HG03378 (cell line): ENCODE results near the gene CBX2.
"Not testable (repeated sequence)": the region's sequence is repeated elsewhere in the genome, so short reads cannot be mapped to it uniquely, and the experiment has no call there.

Experiments used
- ATAC-seq: cut with Tn5 transposase; IDR thresholded peaks from one replicate; pipeline ENCODE4 v1.9.1; 2021; ENCODE audit warnings: mild to moderate bottlenecking, moderate library complexity; ENCODE audit not compliant: unreplicated experiment

Gene CBX2

GRCh38 chr17:79742951-79743476, 34.9 kb upstream of the CBX2 start:
- ATAC-seq: no peak

GRCh38 chr17:79743614-79744013, 34.3 kb upstream of the CBX2 start:
- ATAC-seq: no peak

GRCh38 chr17:79745641-79746105, 32.3 kb upstream of the CBX2 start:
- no peak for ATAC-seq

- no peak for ATAC-seq
Measured at GRCh38 chr17:79746889-79747507, 30.9 kb upstream of the CBX2 start.

GRCh38 chr17:79747508-79748294, 30.2 kb upstream of the CBX2 start:
- ATAC-seq: no peak

GRCh38 chr17:79748295-79749099, 29.5 kb upstream of the CBX2 start:
- no peak for ATAC-seq

GRCh38 chr17:79749156-79749815, 28.7 kb upstream of the CBX2 start:
- no peak for ATAC-seq

- ATAC-seq: no peak
Measured at GRCh38 chr17:79749958-79750357, 28.0 kb upstream of the CBX2 start.

GRCh38 chr17:79750650-79751545, 27.1 kb upstream of the CBX2 start:
- ATAC-seq: no peak

GRCh38 chr17:79752175-79752574, 25.8 kb upstream of the CBX2 start:
- ATAC-seq: no peak

- ATAC-seq: no peak
Measured at GRCh38 chr17:79754370-79754769, 23.6 kb upstream of the CBX2 start.

- not testable (repeated sequence) for ATAC-seq
Measured at GRCh38 chr17:79754903-79755302, 23.0 kb upstream of the CBX2 start.

GRCh38 chr17:79755591-79755990, 22.4 kb upstream of the CBX2 start:
- no peak for ATAC-seq

GRCh38 chr17:79757140-79757745, 20.7 kb upstream of the CBX2 start:
- no peak for ATAC-seq

GRCh38 chr17:79758271-79758670, 19.7 kb upstream of the CBX2 start:
- ATAC-seq: no peak

GRCh38 chr17:79760197-79760906, 17.6 kb upstream of the CBX2 start:
- no peak for ATAC-seq

- no peak for ATAC-seq
Measured at GRCh38 chr17:79761894-79762589, 15.9 kb upstream of the CBX2 start.

GRCh38 chr17:79765708-79766107, 12.2 kb upstream of the CBX2 start:
- ATAC-seq: no peak
